RWPE1 (cell line): ENCODE measurements around the gene FUT6.

Experiments used
- CTCF ChIA-PET: fragments of 350-600 bp; sonication (Branson Sonifier 250); formaldehyde crosslinking; extraction: SDS; loops from one replicate; lab custom pipeline; 2021; lab: Yijun Ruan, JAX
- POLR2A ChIA-PET: fragments of 400-600 bp; formaldehyde crosslinking; extraction: SDS; loops from one replicate; lab custom pipeline; 2020; ENCODE audit warnings: antibody characterized with exemption; ENCODE audit not compliant: low non-redundant PET; lab: Yijun Ruan, JAX
- DNase-seq: peaks from one replicate; pipeline ENCODE4 v3.0.0; 2012; ENCODE audit warnings: low spot score
- H3K27ac ChIP-seq: fragments of 450-650 bp; 2 replicates; pipeline ENCODE4 v1.5.1; 2017
- CTCF ChIP-seq: fragments of 450-650 bp; conservative IDR thresholded peaks from 2 replicates; pipeline ENCODE4 v1.5.1; 2017; ENCODE audit warnings: low read depth, mild to moderate bottlenecking

The FUT6 gene

GRCh38 chr19:5793188-5793587 is 46.3 kb downstream of the FUT6 start:
- TF ChIP-seq CTCF, result no peak
- peak overlapping the region; percentile 35; the same call in 1 of the 2 replicates for H3K27ac ChIP-seq
- CTCF ChIA-PET, result interaction anchor here (0.5 to 0.9 kb wide), 7 partner anchors 10 to 600 kb away, joined by 3 to 6 read pairs (median 4); partner anchors contain the start of gene GTF2F1
- DNase-seq, result no peak
- POLR2A ChIA-PET, result interaction anchor here (0.7 kb wide), 1 partner anchor 737 kb away, joined by 3 read pairs; the partner anchor contains the start of gene TNFSF9

DNA sequence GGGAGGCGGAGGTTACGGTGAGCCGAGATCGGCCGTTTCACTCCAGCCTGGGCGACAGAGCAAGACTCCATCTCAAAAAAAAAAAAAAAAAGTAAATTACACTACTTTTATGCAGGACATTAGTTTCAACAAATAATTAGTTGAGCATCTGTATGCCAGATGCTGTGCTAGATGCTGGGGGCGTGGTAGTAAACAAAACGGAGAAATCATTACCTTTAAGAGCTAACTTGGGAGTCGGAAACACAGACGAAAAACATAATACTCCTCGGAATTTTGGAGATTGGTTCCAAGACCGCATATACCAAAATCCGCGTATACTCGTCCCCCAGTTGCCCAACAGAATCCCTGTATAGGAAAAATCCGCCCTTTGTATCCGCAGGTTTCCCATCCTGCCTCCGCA is 47.3 kb downstream of the FUT6 start:
- ChIA-PET POLR2A (interaction anchor here (0.6 to 0.7 kb wide), 3 partner anchors 95 to 599 kb away, joined by 4 to 10 read pairs (median 5); partner anchors contain the start of genes SAFB and SAFB2), CTCF (interaction anchor here (0.6 to 2.8 kb wide), 2 partner anchors 12 to 71 kb away, joined by 4 to 13 read pairs; partner anchors contain the start of gene NRTN)
- DNase-seq, result no peak
- no peak for TF ChIP-seq CTCF
- no peak overlapping the region for H3K27ac ChIP-seq

- ChIA-PET CTCF (interaction anchor here (0.5 to 2.8 kb wide), 4 partner anchors 13 to 104 kb away, joined by 3 to 13 read pairs (median 4); partner anchors contain the start of genes NRTN and RPL36), POLR2A (interaction anchor here (0.9 kb wide), 1 partner anchor 21 kb away, joined by 10 read pairs; no protein-coding TSS in a partner anchor)
- TF ChIP-seq CTCF, result no peak
- DNase-seq, result peak; percentile 97
- peak within 1 kb of the TSS; percentile 97 for H3K27ac ChIP-seq
Observed at GRCh38 chr19:5790559-5791520, 48.7 kb downstream of the FUT6 start, which contains the start of gene DUS3L. Gene DUS3L, minus strand, starts transcription at chr19:5791163. Its CDS starts 22 bp downstream, at chr19:5791141.

- H3K27ac ChIP-seq, result peak overlapping the region; percentile 97
- TF ChIP-seq CTCF, result no peak
- peak; percentile 59 for DNase-seq
- CTCF ChIA-PET, result interaction anchor here (0.6 to 2.8 kb wide), 4 partner anchors 14 to 100 kb away, joined by 3 to 13 read pairs (median 5); partner anchors contain the start of genes NRTN and RPL36
- POLR2A ChIA-PET, result interaction anchor here (0.9 kb wide), 1 partner anchor 114 kb away, joined by 3 read pairs; no protein-coding TSS in a partner anchor
Observed at GRCh38 chr19:5789886-5790558, 49.5 kb downstream of the FUT6 start.

DNA sequence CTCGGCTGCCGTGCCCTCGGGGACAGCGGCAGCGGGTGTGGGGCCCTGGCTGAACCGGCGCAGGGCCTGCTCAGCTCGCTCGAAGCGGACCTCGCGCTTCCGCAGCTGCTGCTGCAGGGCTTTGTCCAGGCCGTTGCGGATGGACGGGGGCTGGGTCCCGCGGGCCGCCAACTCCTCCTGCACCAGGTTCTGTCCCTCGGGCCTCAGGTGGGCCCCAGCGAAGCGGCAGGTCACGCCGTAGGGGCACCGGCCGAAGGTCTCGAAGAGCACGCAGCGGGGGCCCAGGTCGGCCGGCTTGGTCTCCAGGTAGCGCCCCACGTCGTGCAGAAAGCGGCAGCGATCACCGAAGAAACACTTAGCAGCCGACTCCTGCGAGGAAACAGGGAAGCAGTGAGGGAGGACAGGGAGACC is 50.1 kb downstream of the FUT6 start:
- POLR2A ChIA-PET, result interaction anchor here (0.9 kb wide), 1 partner anchor 115 kb away, joined by 3 read pairs; no protein-coding TSS in a partner anchor
- no peak for DNase-seq
- peak overlapping the region; percentile 97 for H3K27ac ChIP-seq
- no peak for TF ChIP-seq CTCF
- CTCF ChIA-PET, result interaction anchor here (1.1 kb wide), 2 partner anchors 15 to 19 kb away, joined by 3 to 7 read pairs; no protein-coding TSS in a partner anchor
